B cell (primary cell): ENCODE measurements around the gene GPR173. TPM values are rescaled to one million over a fixed set of nuclear protein-coding genes. Genes with fewer than 3 reads are reported as not detected.

Experiments used
- ATAC-seq: fragments of 200-7000 bp; cut with Tn5 transposase; one replicate; pipeline ENCODE4 v1.10.0; 2021; ENCODE audit warnings: low read depth, mild to moderate bottlenecking, moderate number of reproducible peaks, moderate library complexity
- CTCF ChIA-PET: fragments of 350-600 bp; sonication (Branson Sonifier 250); formaldehyde crosslinking; loops from one replicate; lab custom pipeline; 2021; ENCODE audit warnings: antibody characterized with exemption, inconsistent platforms; lab: Charles Lee
- POLR2A ChIA-PET: fragments of 350-600 bp; sonication (Branson Sonifier 250); formaldehyde crosslinking; loops from one replicate; lab custom pipeline; 2021; ENCODE audit warnings: antibody characterized with exemption; lab: Charles Lee
- DNase-seq: peaks from one replicate; pipeline ENCODE4 v3.0.0; 2013
- H2AFZ ChIP-seq: 2 replicates; pipeline ENCODE4 v1.6.1; 2012; ENCODE audit warnings: mild to moderate bottlenecking, low read depth, low read length; ENCODE audit not compliant: insufficient read depth, poor library complexity, severe bottlenecking
- H3K27ac ChIP-seq, 2 donors: 1 replicate in 1 of 2; 2 replicates in 1 of 2; pipeline ENCODE4 v1.5.1; 2012 to 2013; ENCODE audit warnings: low read length in 2 of 2, mild to moderate bottlenecking in 2 of 2, moderate library complexity in 1 of 2
- H3K27me3 ChIP-seq, 4 experiments: fragments of 200-600 bp in 1 of 4; sonication (generic) in 1 of 4; replicated peaks in 1 of 4; 1 replicate in 2 of 4; 2 replicates in 2 of 4; pipeline versions ENCODE4 v1.6.1 to v1.7.0; 2013 to 2016; ENCODE audit warnings: low read length in 3 of 4, mild to moderate bottlenecking in 2 of 4, mixed read lengths in 1 of 4, moderate library complexity in 1 of 4; ENCODE audit not compliant: insufficient read depth in 4 of 4, control insufficient read depth in 3 of 4; ENCODE audit errors: control extremely low read depth in 1 of 4
- H3K36me3 ChIP-seq, 2 experiments: replicated peaks in 1 of 2; 1 replicate in 1 of 2; 2 replicates in 1 of 2; pipeline versions ENCODE4 v1.6.1 to v1.7.1; 2013; ENCODE audit warnings: low read length in 1 of 2; ENCODE audit not compliant: insufficient read depth in 2 of 2, control insufficient read depth in 1 of 2; ENCODE audit errors: control extremely low read depth in 1 of 2, extremely low read depth in 1 of 2
- H3K4me1 ChIP-seq, 2 donors: fragments of 200-600 bp in 1 of 2; sonication (generic) in 1 of 2; 1 replicate in 1 of 2; 2 replicates in 1 of 2; pipeline versions ENCODE4 v1.5.1 to v1.6.1; 2013 to 2017; ENCODE audit warnings: low read length in 2 of 2; ENCODE audit not compliant: control insufficient read depth in 2 of 2, insufficient read depth in 2 of 2
- H3K4me2 ChIP-seq: replicated peaks from 2 replicates; pipeline ENCODE3; 2012; ENCODE audit warnings: mild to moderate bottlenecking, low read depth, low read length; ENCODE audit not compliant: poor library complexity, severe bottlenecking
- H3K4me3 ChIP-seq, 5 experiments: fragments of 200-600 bp in 1 of 5; sonication (generic) in 1 of 5; 1 replicate in 3 of 5; 2 replicates in 2 of 5; pipeline versions ENCODE4 v1.5.1 to v1.7.0; 2011 to 2016; ENCODE audit warnings: low read length in 4 of 5, mild to moderate bottlenecking in 4 of 5, low read depth in 2 of 5, control low read depth in 1 of 5, moderate library complexity in 1 of 5; ENCODE audit not compliant: insufficient read depth in 1 of 5; ENCODE audit errors: control extremely low read depth in 1 of 5, extremely low read depth in 1 of 5
- H3K79me2 ChIP-seq: fragments of 200-600 bp; sonication (generic); one replicate; pipeline ENCODE4 v1.6.0; 2016; ENCODE audit warnings: low read length; ENCODE audit not compliant: control insufficient read depth, insufficient read depth
- H3K9ac ChIP-seq: fragments of 200-600 bp; sonication (generic); 2 replicates; pipeline ENCODE4 v1.6.1; 2017; ENCODE audit warnings: mild to moderate bottlenecking, low read length, moderate library complexity
- H3K9me3 ChIP-seq, 3 donors: one replicate each; pipeline versions ENCODE4 v1.6.1 to v1.7.1; 2013; ENCODE audit warnings: low read length in 2 of 3; ENCODE audit not compliant: control insufficient read depth in 2 of 3, insufficient read depth in 1 of 3; ENCODE audit errors: control extremely low read depth in 1 of 3
- H4K20me1 ChIP-seq: 2 replicates; pipeline ENCODE4 v1.6.0; 2012; ENCODE audit warnings: mild to moderate bottlenecking, low read length; ENCODE audit not compliant: insufficient read depth, control insufficient read depth, poor library complexity, severe bottlenecking
- H3K27ac Mint-ChIP-seq: one replicate; pipeline ENCODE4 v1.8.0; 2021; ENCODE audit warnings: mixed read lengths
- H3K27me3 Mint-ChIP-seq: one replicate; pipeline ENCODE4 v1.8.0; 2021; ENCODE audit warnings: mixed read lengths
- H3K4me1 Mint-ChIP-seq: one replicate; pipeline ENCODE4 v1.8.0; 2021; ENCODE audit warnings: mixed read lengths
- H3K4me3 Mint-ChIP-seq: one replicate; pipeline ENCODE4 v1.8.0; 2021; ENCODE audit warnings: mixed read lengths
- H3K9me3 Mint-ChIP-seq: one replicate; pipeline ENCODE4 v1.8.0; 2022; ENCODE audit warnings: mixed read lengths; ENCODE audit not compliant: insufficient read depth
- CTCF ChIP-seq: fragments of 200-600 bp; IDR thresholded peaks from one replicate; pipeline ENCODE4 v1.8.0; 2022; ENCODE audit warnings: antibody characterized with exemption, mild to moderate bottlenecking
- EZH2 ChIP-seq: IDR thresholded peaks from 2 replicates; pipeline ENCODE4 v1.6.1; 2012; ENCODE audit warnings: borderline replicate concordance, low read depth, mild to moderate bottlenecking, moderate library complexity, low read length; ENCODE audit not compliant: insufficient read depth, poor library complexity, severe bottlenecking
- WGBS: methylation state at CpG from one replicate; pipeline ENCODE4 v1.1.5; 2013; ENCODE audit warnings: missing lambda C conversion rate; ENCODE audit not compliant: insufficient coverage; 5-methylcytosine and 5-hydroxymethylcytosine counted together
- intact Hi-C: fragments of 100-400 bp; cut with micrococcal nuclease; formaldehyde crosslinking; loops from one replicate; pipeline ENCODE4 v1.10.0; 2022
- polyA plus RNA-seq: library from polyadenylated mRNA; depleted of rRNA; stranded (reverse); fragments of >200 nt; gene quantifications from 2 replicates; pipeline ENCODE4 v1.2.3, GENCODE V29; 2012
- total RNA-seq, 2 donors: library from RNA; stranded (reverse); fragments of 120-200 nt in 1 of 2; gene quantifications; 1 replicate in 1 of 2; 2 replicates in 1 of 2; pipeline versions ENCODE4 v1.2.3 to v1.2.4, GENCODE V29; 2013 to 2022

GPR173 gene
- total and polyA plus RNA-seq, 2 donors (not counting 1 experiment from before 2014, with no cell fraction given) = 0.12 TPM; not detected in 1

- H3K4me1 Mint-ChIP-seq = peaks cover 7% of the 10 kb centered on the region
- peaks cover 13% of the 10 kb centered on the region for H3K79me2 ChIP-seq
- TF ChIP-seq EZH2 (no peak), CTCF (no peak)
- H4K20me1 ChIP-seq = no peaks in the 10 kb centered on the region
- H3K4me3 Mint-ChIP-seq = no peak overlapping the region
- peaks cover 0 to 2% of the 10 kb centered on the region in 2 experiments for H3K36me3 ChIP-seq
- H3K4me2 ChIP-seq = no peak overlapping the region
- DNase-seq (no peak), ATAC-seq (no peak)
- no peaks in the 10 kb centered on the region for H3K9me3 ChIP-seq
- H3K4me1 ChIP-seq = no peaks in the 10 kb centered on the region
- H3K27me3 Mint-ChIP-seq = no peaks in the 10 kb centered on the region
- H3K4me3 ChIP-seq = no peak overlapping the region
- ChIA-PET CTCF (no interaction called here), POLR2A (no interaction called here)
- WGBS = no CpG with 5 or more reads among the region's 2 CpGs
- no peaks in the 10 kb centered on the region for H3K9me3 Mint-ChIP-seq
- H3K9ac ChIP-seq = no peak overlapping the region
- H2AFZ ChIP-seq = no peak overlapping the region
- H3K27ac ChIP-seq = no peak overlapping the region
- intact Hi-C loops = no loop called here
- no peaks in the 10 kb centered on the region for H3K27me3 ChIP-seq
- H3K27ac Mint-ChIP-seq = no peak overlapping the region
These were observed 66.9 kb downstream of the GPR173 start for GRCh38 chrX:53115550-53115874.

GRCh38 chrX:53116101-53116500, 67.5 kb downstream of the GPR173 start:
- no peaks in the 10 kb centered on the region for H3K27me3 ChIP-seq
- no peaks in the 10 kb centered on the region for H3K9me3 ChIP-seq
- no peaks in the 10 kb centered on the region for H4K20me1 ChIP-seq
- DNase-seq = no peak
- H3K36me3 ChIP-seq = peaks cover 0 to 2% of the 10 kb centered on the region in 2 experiments
- H3K4me3 Mint-ChIP-seq = no peak overlapping the region
- CTCF ChIA-PET = no interaction called here
- no peaks in the 10 kb centered on the region for H3K4me1 ChIP-seq
- H3K4me1 Mint-ChIP-seq = peaks cover 7% of the 10 kb centered on the region
- no peak overlapping the region for H3K4me3 ChIP-seq
- no peak overlapping the region for H3K27ac Mint-ChIP-seq
- no peak overlapping the region for H3K4me2 ChIP-seq
- H2AFZ ChIP-seq = no peak overlapping the region
- WGBS = 92% methylated on average over 2 of the region's 3 CpGs
- intact Hi-C loops = no loop called here
- H3K9me3 Mint-ChIP-seq = no peaks in the 10 kb centered on the region
- H3K9ac ChIP-seq = no peak overlapping the region
- TF ChIP-seq EZH2 (no peak), CTCF (no peak)
- H3K27ac ChIP-seq = no peak overlapping the region
- H3K79me2 ChIP-seq = peaks cover 13% of the 10 kb centered on the region
- ATAC-seq = no peak
- POLR2A ChIA-PET = no interaction called here
- H3K27me3 Mint-ChIP-seq = no peaks in the 10 kb centered on the region
